ENCODE results near the gene AMOTL2. TPM values are rescaled to one million over a fixed set of nuclear protein-coding genes. Genes with fewer than 3 reads are reported as not detected.

Gene AMOTL2
- polyA plus RNA-seq, 2 of the 4 experiments (the other 2 are of a cell fraction): 41.1 to 44.1 TPM

DNA sequence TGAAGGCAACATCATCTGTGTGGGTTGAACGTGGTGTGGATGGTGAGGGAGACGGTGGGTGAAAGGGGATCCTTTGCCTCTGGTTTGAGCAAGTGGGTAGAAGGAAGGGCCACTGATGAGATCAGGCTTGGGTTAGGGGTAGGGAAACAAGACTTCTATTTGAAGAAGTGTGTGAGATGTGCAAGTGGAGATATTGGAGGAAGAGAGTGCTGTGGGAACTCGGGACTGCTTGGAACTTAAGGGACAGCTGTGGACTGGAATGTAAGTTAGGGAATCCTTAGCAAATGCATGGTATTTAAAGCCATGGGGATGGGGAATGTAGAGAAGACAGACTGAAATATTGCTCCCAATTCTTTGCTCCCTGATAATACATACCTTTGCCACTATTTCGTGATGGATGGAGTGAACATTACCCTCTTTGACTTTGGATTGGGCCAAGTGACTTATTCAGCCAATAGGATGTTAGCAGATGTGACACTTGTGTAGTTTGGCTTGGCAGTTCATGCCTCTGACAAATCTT lies 30.2 kb upstream of the AMOTL2 start:
- FAIRE-seq (no peak), ATAC-seq (no peak), DNase-seq (ENCODE audit: low read depth in 1 of 2, low spot score in 1 of 2) (no peak)
- 48% methylated on average over 4 of the region's 4 CpGs for WGBS (ENCODE audit: missing lambda C conversion rate)
- Histone ChIP-seq H3K4me3 (no peak overlapping the region), H3K4me2 (no peak overlapping the region), H3K9me3 (peaks cover 22% of the 10 kb centered on the region), H3K4me1 (no peaks in the 10 kb centered on the region), H3K27ac (no peak overlapping the region)
- TF ChIP-seq POLR2A (IDR thresholded peaks at IDR 0.05; ENCODE audit: low read length): no peak
- TF ChIP-seq SREBF2 (IDR thresholded peaks at IDR 0.05): no peak
- TF ChIP-seq NR3C1 (IDR thresholded peaks at IDR 0.05): no peak
- TF ChIP-seq HOXA7 (CRISPR knock-in tag; IDR thresholded peaks at IDR 0.05): no peak
- TF ChIP-seq CBX2 (IDR thresholded peaks at IDR 0.05; ENCODE audit: borderline replicate concordance, low read depth): no peak
- TF ChIP-seq ZC3H11A (IDR thresholded peaks at IDR 0.05): no peak
- TF ChIP-seq, protein P1, sequence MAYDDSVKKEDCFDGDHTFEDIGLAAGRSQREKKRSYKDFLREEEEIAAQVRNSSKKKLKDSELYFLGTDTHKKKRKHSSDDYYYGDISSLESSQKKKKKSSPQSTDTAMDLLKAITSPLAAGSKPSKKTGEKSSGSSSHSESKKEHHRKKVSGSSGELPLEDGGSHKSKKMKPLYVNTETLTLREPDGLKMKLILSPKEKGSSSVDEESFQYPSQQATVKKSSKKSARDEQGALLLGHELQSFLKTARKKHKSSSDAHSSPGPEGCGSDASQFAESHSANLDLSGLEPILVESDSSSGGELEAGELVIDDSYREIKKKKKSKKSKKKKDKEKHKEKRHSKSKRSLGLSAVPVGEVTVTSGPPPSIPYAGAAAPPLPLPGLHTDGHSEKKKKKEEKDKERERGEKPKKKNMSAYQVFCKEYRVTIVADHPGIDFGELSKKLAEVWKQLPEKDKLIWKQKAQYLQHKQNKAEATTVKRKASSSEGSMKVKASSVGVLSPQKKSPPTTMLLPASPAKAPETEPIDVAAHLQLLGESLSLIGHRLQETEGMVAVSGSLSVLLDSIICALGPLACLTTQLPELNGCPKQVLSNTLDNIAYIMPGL (CRISPR knock-in tag; IDR thresholded peaks at IDR 0.05; ENCODE audit: borderline replicate concordance): no peak
- no peak for TF ChIP-seq CHD4 (IDR thresholded peaks at IDR 0.05; ENCODE audit: borderline replicate concordance)
- no peak for TF ChIP-seq HEYL (CRISPR knock-in tag; IDR thresholded peaks at IDR 0.05)
- no peak for TF ChIP-seq FOXS1 (CRISPR knock-in tag; IDR thresholded peaks at IDR 0.05)
- TF ChIP-seq, protein P2, sequence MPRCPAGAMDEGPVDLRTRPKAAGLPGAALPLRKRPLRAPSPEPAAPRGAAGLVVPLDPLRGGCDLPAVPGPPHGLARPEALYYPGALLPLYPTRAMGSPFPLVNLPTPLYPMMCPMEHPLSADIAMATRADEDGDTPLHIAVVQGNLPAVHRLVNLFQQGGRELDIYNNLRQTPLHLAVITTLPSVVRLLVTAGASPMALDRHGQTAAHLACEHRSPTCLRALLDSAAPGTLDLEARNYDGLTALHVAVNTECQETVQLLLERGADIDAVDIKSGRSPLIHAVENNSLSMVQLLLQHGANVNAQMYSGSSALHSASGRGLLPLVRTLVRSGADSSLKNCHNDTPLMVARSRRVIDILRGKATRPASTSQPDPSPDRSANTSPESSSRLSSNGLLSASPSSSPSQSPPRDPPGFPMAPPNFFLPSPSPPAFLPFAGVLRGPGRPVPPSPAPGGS (IDR thresholded peaks at IDR 0.05): no peak
- TF ChIP-seq CHD2 (IDR thresholded peaks at IDR 0.05; ENCODE audit: low read length, partially characterized antibody): no peak
- no peak for TF ChIP-seq RNF2 (IDR thresholded peaks at IDR 0.05; ENCODE audit: borderline replicate concordance, low read depth)
- no peak for TF ChIP-seq CEBPB (IDR thresholded peaks at IDR 0.05)
- no peak for TF ChIP-seq JUN (IDR thresholded peaks at IDR 0.05)
- TF ChIP-seq RAD21 (conservative IDR thresholded peaks at IDR 0.05 in 1 of 2, IDR thresholded peaks at IDR 0.05 in 1 of 2): no peak
- no peak for TF ChIP-seq SMC3 (IDR thresholded peaks at IDR 0.05)
- ChIA-PET CTCF (interaction anchor here (1.0 kb wide), 1 partner anchor 16 kb away, joined by 3 read pairs; no protein-coding TSS in a partner anchor), POLR2A (no interaction called here)

DNA sequence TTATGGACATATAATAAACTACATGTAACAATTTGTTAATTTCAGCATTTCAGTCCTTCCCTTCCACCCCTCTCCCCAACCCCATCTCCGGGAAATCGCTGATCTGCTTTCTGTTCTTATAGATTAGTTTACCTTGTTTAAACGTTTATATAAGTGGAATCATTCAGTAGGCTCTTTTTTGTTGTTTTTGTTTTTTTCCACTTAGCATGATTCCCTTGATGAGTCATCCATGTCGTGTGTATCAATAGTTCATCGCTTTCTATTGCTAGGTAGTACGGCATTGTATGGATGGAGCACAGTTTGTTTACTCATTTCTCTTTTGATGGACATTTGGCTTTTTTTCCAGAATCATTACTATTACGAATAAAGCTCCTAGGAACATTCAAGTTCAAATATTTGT lies 23.5 kb upstream of the AMOTL2 start:
- ChIA-PET POLR2A (no interaction called here), CTCF (no interaction called here)
- TF ChIP-seq HOXB5 (CRISPR knock-in tag; IDR thresholded peaks at IDR 0.05) (no peak), FOSL2 (IDR thresholded peaks at IDR 0.05) (no peak), FOSL2 (CRISPR knock-in tag; IDR thresholded peaks at IDR 0.05) (peak; percentile 66), CBX8 (IDR thresholded peaks at IDR 0.05) (no peak)
- Histone ChIP-seq H3K27ac (no peak overlapping the region), H3K9me3 (peaks cover 21% of the 10 kb centered on the region), H3K4me3 (no peak overlapping the region), H3K4me1 (no peaks in the 10 kb centered on the region), H3K4me2 (no peak overlapping the region)
- no peak for ATAC-seq
- FAIRE-seq: no peak
- DNase-seq (ENCODE audit: low read depth in 1 of 2, low spot score in 1 of 2): no peak
- WGBS (ENCODE audit: missing lambda C conversion rate): 69% methylated on average over 7 of the region's 7 CpGs

DNA sequence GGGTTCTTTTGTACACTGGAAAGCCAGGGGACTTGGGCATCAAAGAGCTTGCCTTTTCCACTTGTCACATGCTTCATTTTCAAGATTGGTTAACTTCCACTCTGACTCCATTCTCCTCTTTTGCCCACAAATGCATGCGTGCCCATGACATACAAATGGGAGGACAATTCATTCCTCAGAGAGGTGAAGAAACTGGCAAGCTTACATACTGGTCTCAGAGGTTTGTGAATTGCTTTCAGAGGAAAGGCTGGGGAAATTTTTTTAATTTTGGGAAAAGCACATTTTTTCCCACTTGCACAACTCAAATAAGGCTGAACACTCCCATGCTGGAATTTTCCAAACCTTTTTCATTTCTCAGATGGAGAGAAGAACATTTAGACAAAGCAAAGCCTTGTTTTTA lies 20.9 kb upstream of the AMOTL2 start:
- ChIA-PET CTCF (interaction anchor here (0.6 to 1.2 kb wide), 3 partner anchors 28 to 244 kb away, joined by 3 read pairs; no protein-coding TSS in a partner anchor), POLR2A (interaction anchor here (0.7 kb wide), 1 partner anchor 22 kb away, joined by 5 read pairs; no protein-coding TSS in a partner anchor)
- DNase-seq (ENCODE audit: low read depth in 1 of 2, low spot score in 1 of 2) (no peak), FAIRE-seq (no peak), ATAC-seq (no peak)
- no peak overlapping the region for H3K27ac ChIP-seq
- no peaks in the 10 kb centered on the region for H3K4me1 ChIP-seq
- no peak overlapping the region for H3K4me2 ChIP-seq
- TF ChIP-seq CBX8 (IDR thresholded peaks at IDR 0.05): no peak
- TF ChIP-seq FOXS1 (CRISPR knock-in tag; IDR thresholded peaks at IDR 0.05): no peak
- TF ChIP-seq PHF8 (IDR thresholded peaks at IDR 0.05; ENCODE audit: borderline replicate concordance, low read depth): no peak
- TF ChIP-seq JUN (IDR thresholded peaks at IDR 0.05): no peak
- TF ChIP-seq, protein P3, sequence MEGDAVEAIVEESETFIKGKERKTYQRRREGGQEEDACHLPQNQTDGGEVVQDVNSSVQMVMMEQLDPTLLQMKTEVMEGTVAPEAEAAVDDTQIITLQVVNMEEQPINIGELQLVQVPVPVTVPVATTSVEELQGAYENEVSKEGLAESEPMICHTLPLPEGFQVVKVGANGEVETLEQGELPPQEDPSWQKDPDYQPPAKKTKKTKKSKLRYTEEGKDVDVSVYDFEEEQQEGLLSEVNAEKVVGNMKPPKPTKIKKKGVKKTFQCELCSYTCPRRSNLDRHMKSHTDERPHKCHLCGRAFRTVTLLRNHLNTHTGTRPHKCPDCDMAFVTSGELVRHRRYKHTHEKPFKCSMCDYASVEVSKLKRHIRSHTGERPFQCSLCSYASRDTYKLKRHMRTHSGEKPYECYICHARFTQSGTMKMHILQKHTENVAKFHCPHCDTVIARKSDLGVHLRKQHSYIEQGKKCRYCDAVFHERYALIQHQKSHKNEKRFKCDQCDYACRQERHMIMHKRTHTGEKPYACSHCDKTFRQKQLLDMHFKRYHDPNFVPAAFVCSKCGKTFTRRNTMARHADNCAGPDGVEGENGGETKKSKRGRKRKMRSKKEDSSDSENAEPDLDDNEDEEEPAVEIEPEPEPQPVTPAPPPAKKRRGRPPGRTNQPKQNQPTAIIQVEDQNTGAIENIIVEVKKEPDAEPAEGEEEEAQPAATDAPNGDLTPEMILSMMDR (IDR thresholded peaks at IDR 0.05): no peak
- no peak for TF ChIP-seq JUNB (IDR thresholded peaks at IDR 0.05)
- TF ChIP-seq EP300 (IDR thresholded peaks at IDR 0.05): no peak
- TF ChIP-seq SREBF2 (IDR thresholded peaks at IDR 0.05): no peak
- TF ChIP-seq KDM5A (IDR thresholded peaks at IDR 0.05): no peak
- no peak for TF ChIP-seq HOXB13 (CRISPR knock-in tag; IDR thresholded peaks at IDR 0.05; ENCODE audit: low read depth)
- no peak for TF ChIP-seq HDAC2 (IDR thresholded peaks at IDR 0.05)
- no peak for TF ChIP-seq CBX2 (IDR thresholded peaks at IDR 0.05; ENCODE audit: borderline replicate concordance, low read depth)
- TF ChIP-seq, protein P1 (CRISPR knock-in tag; IDR thresholded peaks at IDR 0.05; ENCODE audit: borderline replicate concordance): no peak
- WGBS (ENCODE audit: missing lambda C conversion rate): 89% methylated on average over 1 of the region's 1 CpG
- no peak overlapping the region for H3K4me3 ChIP-seq
- peaks cover under 1% of the 10 kb centered on the region; the same call in 1 of the 3 replicates for H3K9me3 ChIP-seq
